Measurements from ENCODE around the gene ADAM12.

Gene ADAM12

DNA sequence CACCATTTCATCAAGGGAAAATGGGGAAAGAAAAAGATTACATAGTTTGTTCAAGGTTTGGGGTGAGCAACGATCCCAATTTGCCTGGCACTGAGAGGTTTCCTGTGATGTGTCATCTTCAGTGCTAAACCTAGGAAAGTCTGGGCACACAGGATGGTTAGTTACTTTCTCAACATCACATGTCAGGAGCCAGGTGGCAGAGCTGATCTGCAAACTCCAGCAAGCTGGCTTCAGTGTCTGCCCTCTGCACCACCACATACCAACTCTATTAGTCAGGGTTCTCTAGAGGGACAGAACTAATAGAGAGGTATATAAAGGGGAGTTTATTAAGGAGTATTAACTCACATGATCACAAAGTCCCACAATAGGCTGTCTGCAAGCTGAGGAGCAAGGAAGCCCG lies 11.3 kb downstream of the ADAM12 start:
- no peak for TF ChIP-seq SPI1 (IDR thresholded peaks at IDR 0.05; ENCODE audit: low read depth, low read length)
- TF ChIP-seq POLR2A (IDR thresholded peaks at IDR 0.05; ENCODE audit: low read depth, low read length) = no peak
- TF ChIP-seq TAF1 (IDR thresholded peaks at IDR 0.05; ENCODE audit: low read depth, low read length) = no peak
- no peak for TF ChIP-seq PAX5 (IDR thresholded peaks at IDR 0.05; ENCODE audit: insufficient read depth, low read length, severe bottlenecking)
- no peak for TF ChIP-seq POU2F2 (IDR thresholded peaks at IDR 0.05; ENCODE audit: low read depth, low read length)
- TF ChIP-seq POLR2AphosphoS5 (IDR thresholded peaks at IDR 0.05; ENCODE audit: low read depth, low read length) = no peak
- FAIRE-seq (no peak), DNase-seq (ENCODE audit: insufficient read length, low spot score) (no peak)

DNA sequence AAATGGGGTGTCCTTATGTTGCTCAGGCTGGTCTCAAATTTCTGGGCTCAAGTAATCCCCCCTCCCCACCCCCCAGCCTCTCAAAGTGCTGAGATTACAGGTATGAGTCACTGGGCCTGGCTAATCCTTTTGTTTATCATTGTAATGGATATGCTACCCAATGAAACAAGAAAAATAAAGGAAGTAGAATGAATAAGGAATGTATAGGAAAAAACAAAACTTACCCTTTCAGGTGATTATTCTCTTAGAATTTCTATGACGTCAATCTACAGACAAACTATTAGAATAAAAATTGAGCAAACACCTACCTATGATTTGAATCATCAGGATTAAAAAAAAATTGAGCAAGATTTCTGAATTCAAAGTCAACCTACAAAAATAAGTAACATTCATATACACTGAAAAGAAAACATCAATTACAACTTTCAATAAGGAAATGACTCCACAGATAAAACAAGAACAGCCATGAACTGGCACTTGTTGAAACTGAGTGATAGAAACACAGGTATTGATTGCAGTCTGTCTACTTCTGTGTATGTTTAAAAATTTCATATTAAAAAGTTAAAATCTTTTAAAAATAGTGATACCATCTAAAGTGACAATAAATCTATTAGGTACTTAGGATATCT lies 12.2 kb downstream of the ADAM12 start:
- DNase-seq (ENCODE audit: insufficient read length, low spot score) (no peak), FAIRE-seq (no peak)
- TF ChIP-seq SPI1 (IDR thresholded peaks at IDR 0.05; ENCODE audit: low read depth, low read length) = no peak
- no peak for TF ChIP-seq PAX5 (IDR thresholded peaks at IDR 0.05; ENCODE audit: insufficient read depth, low read length, severe bottlenecking)
- TF ChIP-seq POLR2AphosphoS5 (IDR thresholded peaks at IDR 0.05; ENCODE audit: low read depth, low read length) = no peak
- no peak for TF ChIP-seq POU2F2 (IDR thresholded peaks at IDR 0.05; ENCODE audit: low read depth, low read length)

DNA sequence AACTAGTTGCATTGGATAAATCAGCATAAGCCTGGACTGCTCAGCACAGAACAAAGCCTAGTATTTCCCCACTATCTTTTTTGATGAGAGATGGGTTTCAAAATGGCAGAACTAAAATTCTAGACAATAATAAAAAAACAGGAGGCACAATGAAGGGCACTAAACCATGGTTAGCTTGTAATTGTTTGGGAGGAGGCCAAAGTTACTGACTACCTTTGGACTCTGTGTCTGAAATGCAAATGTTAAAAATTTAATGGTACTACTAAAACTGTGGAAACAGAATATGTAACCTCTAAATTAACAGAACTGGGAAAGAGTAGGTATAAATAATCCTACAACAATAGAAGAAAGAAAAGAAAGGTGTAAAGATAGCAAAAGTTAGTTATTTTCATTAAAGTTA lies 13.0 kb downstream of the ADAM12 start:
- FAIRE-seq (no peak), DNase-seq (ENCODE audit: insufficient read length, low spot score) (no peak)
- TF ChIP-seq POU2F2 (IDR thresholded peaks at IDR 0.05; ENCODE audit: low read depth, low read length) = no peak
- no peak for TF ChIP-seq POLR2A (IDR thresholded peaks at IDR 0.05; ENCODE audit: low read depth, low read length)
- no peak for TF ChIP-seq POLR2AphosphoS5 (IDR thresholded peaks at IDR 0.05; ENCODE audit: low read depth, low read length)

GRCh38 chr10:126374435-126374834 lies 13.8 kb downstream of the ADAM12 start:
- FAIRE-seq (no peak), DNase-seq (ENCODE audit: insufficient read length, low spot score) (no peak)
- no peak for TF ChIP-seq TAF1 (IDR thresholded peaks at IDR 0.05; ENCODE audit: low read depth, low read length)
- TF ChIP-seq POLR2AphosphoS5 (IDR thresholded peaks at IDR 0.05; ENCODE audit: low read depth, low read length) = no peak
- no peak for TF ChIP-seq POU2F2 (IDR thresholded peaks at IDR 0.05; ENCODE audit: low read depth, low read length)
- TF ChIP-seq POLR2A (IDR thresholded peaks at IDR 0.05; ENCODE audit: low read depth, low read length) = no peak
- no peak for TF ChIP-seq PAX5 (IDR thresholded peaks at IDR 0.05; ENCODE audit: insufficient read depth, low read length, severe bottlenecking)

DNA sequence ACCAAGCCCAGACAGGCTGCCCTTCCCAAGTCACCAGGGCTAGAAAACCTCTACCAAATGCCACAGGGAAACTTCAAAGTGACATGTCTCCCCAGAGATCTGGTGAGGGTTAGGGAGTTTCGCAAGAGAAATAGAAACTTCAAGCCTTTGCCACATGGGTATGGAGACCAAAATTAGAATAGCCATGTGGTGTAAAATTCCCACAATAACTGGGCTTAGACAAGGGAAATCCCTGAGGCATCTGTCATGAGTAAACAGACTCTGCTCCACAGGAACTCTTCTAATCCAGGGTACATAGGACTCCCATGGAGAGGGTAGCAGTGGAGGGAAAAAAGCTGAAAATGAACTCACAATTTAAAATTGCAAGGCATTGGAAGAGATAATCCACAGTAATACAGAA lies 14.3 kb downstream of the ADAM12 start:
- DNase-seq (ENCODE audit: insufficient read length, low spot score) (no peak), FAIRE-seq (no peak)
- TF ChIP-seq TAF1 (IDR thresholded peaks at IDR 0.05; ENCODE audit: low read depth, low read length) (no peak), POU2F2 (IDR thresholded peaks at IDR 0.05; ENCODE audit: low read depth, low read length) (no peak), PAX5 (IDR thresholded peaks at IDR 0.05; ENCODE audit: insufficient read depth, low read length, severe bottlenecking) (no peak), POLR2AphosphoS5 (IDR thresholded peaks at IDR 0.05; ENCODE audit: low read depth, low read length) (no peak), POLR2A (IDR thresholded peaks at IDR 0.05; ENCODE audit: low read depth, low read length) (no peak), SPI1 (IDR thresholded peaks at IDR 0.05; ENCODE audit: low read depth, low read length) (no peak)

DNA sequence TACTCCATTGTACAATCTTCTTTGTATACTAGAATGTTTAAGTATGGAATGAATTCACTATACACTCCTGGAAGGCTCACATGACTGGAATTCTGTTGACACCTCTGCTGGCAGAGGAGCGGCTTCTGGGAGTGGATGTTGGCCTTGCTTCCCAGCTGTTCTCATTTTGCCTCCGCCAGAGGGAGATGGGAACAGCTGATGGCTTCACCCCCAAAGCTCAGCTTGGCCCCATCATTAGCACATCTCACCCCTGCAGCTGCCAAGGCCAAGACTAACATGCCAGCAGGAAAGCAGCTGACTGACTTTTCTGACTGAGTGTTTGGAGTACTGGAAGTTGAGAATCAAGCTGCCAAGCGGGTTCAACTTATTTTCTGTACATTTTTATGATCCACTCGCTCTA lies 15.1 kb downstream of the ADAM12 start:
- DNase-seq (ENCODE audit: insufficient read length, low spot score) = no peak

GRCh38 chr10:126372396-126372795 lies 15.9 kb downstream of the ADAM12 start:
- TF ChIP-seq POLR2AphosphoS5 (IDR thresholded peaks at IDR 0.05; ENCODE audit: low read depth, low read length) = no peak
- DNase-seq (ENCODE audit: insufficient read length, low spot score) = no peak
- FAIRE-seq = no peak

More for the DNA sequence above, 15.1 kb downstream of the ADAM12 start:
- TF ChIP-seq POLR2A (IDR thresholded peaks at IDR 0.05; ENCODE audit: low read depth, low read length) (no peak), POLR2AphosphoS5 (IDR thresholded peaks at IDR 0.05; ENCODE audit: low read depth, low read length) (no peak), POU2F2 (IDR thresholded peaks at IDR 0.05; ENCODE audit: low read depth, low read length) (no peak), TAF1 (IDR thresholded peaks at IDR 0.05; ENCODE audit: low read depth, low read length) (no peak), SPI1 (IDR thresholded peaks at IDR 0.05; ENCODE audit: low read depth, low read length) (no peak), PAX5 (IDR thresholded peaks at IDR 0.05; ENCODE audit: insufficient read depth, low read length, severe bottlenecking) (no peak)
- no peak for FAIRE-seq

GRCh38 chr10:126369125-126369710 lies 19.1 kb downstream of the ADAM12 start:
- DNase-seq (ENCODE audit: insufficient read length, low spot score) = no peak
- FAIRE-seq = no peak
- TF ChIP-seq PAX5 (IDR thresholded peaks at IDR 0.05; ENCODE audit: insufficient read depth, low read length, severe bottlenecking) (no peak), POU2F2 (IDR thresholded peaks at IDR 0.05; ENCODE audit: low read depth, low read length) (no peak), TAF1 (IDR thresholded peaks at IDR 0.05; ENCODE audit: low read depth, low read length) (no peak)

GRCh38 chr10:126357169-126357568 lies 31.1 kb downstream of the ADAM12 start:
- no peak for TF ChIP-seq SPI1 (IDR thresholded peaks at IDR 0.05; ENCODE audit: low read depth, low read length)
- no peak for TF ChIP-seq PAX5 (IDR thresholded peaks at IDR 0.05; ENCODE audit: insufficient read depth, low read length, severe bottlenecking)
- FAIRE-seq (no peak), DNase-seq (ENCODE audit: insufficient read length, low spot score) (no peak)

- no peak for FAIRE-seq
- no peak for DNase-seq (ENCODE audit: insufficient read length, low spot score)
- no peak for TF ChIP-seq PAX5 (IDR thresholded peaks at IDR 0.05; ENCODE audit: insufficient read depth, low read length, severe bottlenecking)
- TF ChIP-seq POU2F2 (IDR thresholded peaks at IDR 0.05; ENCODE audit: low read depth, low read length) = no peak
- TF ChIP-seq POLR2AphosphoS5 (IDR thresholded peaks at IDR 0.05; ENCODE audit: low read depth, low read length) = no peak
- TF ChIP-seq TAF1 (IDR thresholded peaks at IDR 0.05; ENCODE audit: low read depth, low read length) = no peak
- no peak for TF ChIP-seq POLR2A (IDR thresholded peaks at IDR 0.05; ENCODE audit: low read depth, low read length)
- no peak for TF ChIP-seq SPI1 (IDR thresholded peaks at IDR 0.05; ENCODE audit: low read depth, low read length)
Measured at GRCh38 chr10:126353666-126354065, 34.6 kb downstream of the ADAM12 start.

Measured in GM12891 (cell line).